ENCODE results near the gene RFC1.
"Not testable (repeated sequence)": the region's sequence is repeated elsewhere in the genome, so short reads cannot be mapped to it uniquely, and the experiment has no call there.

The RFC1 gene

DNA sequence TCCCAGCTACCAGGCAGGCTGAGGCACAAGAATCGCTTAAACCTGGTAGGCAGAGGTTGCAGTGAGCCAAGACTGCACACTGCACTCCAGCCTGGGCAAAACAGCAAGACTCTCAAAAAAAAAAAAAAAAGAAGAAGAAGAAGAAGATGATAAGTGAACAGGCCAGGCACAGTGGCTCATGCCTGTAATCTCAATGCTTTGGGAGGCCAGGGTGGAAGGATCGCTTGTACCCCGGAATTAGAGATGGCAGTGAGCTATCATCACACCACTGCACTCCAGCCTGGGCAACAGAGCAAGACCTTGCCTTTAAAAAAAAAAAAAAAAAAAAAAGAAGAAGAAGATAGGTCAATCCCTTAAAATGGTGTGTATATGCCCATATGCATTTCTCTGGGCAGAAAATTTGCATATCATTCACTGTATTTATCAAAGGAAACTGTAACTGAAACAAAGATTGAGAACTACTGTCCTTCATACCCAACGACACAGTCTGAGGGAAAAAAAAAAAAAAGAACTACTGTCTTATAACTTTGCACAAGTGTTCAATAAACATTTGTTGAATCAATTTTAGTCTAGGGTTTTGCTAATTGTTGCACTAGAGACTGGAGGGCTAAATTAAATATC lies 2.3 kb downstream of the RFC1 start:
- Mint-ChIP-seq H3K27ac (peak overlapping the region; percentile 80), H3K27me3 (no peaks in the 10 kb centered on the region), H3K36me3 (peaks cover 6% of the 10 kb centered on the region), H3K9me3 (no peaks in the 10 kb centered on the region), H3K4me1 (peaks cover 53% of the 10 kb centered on the region), H3K4me3 (peak overlapping the region; percentile 70)

DNA sequence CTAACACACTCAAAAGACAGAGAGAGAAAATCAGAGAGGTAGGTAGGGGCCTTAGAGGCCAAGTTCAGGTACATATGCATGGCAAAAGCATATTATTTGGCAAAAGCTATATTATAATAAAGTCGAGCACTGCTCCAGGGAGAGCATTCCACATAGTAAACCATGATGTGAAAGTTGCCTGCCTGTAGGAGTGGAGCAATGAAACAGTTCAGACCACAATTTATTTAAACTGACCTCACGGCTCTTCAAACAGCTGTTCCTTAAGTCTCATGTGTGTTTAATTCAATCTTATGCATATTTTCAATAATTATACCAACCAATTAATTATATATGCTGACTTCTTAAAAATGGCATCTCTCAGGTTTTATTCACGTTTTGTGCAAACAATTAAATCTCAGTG lies 3.3 kb downstream of the RFC1 start:
- Mint-ChIP-seq H3K27ac (peak overlapping the region; percentile 47), H3K4me3 (peak overlapping the region; percentile 81), H3K27me3 (no peaks in the 10 kb centered on the region), H3K4me1 (peaks cover 58% of the 10 kb centered on the region), H3K36me3 (peaks cover 8% of the 10 kb centered on the region), H3K9me3 (no peaks in the 10 kb centered on the region)

DNA sequence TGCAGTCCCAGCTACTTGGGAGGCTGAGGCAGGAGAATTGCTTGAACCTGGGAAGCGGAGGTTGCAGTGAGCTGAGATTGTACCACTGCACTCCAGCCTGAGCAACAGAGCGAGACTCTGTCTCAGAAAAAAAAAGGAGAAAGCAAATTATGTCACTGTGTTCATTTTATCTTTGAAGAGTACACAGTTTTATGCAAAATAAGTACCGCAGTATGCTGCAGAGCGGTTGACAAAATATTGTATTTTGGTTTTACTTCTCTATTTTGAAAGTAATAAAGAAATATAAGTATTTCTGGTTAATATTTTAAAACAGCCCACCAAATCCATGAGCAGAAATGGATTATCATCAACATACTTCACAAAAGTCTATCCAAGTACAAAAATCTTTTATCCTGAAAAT lies 5.6 kb downstream of the RFC1 start:
- not testable (repeated sequence) for H3K4me3 Mint-ChIP-seq, H3K27ac Mint-ChIP-seq, H3K36me3 Mint-ChIP-seq, H3K27me3 Mint-ChIP-seq, H3K9me3 Mint-ChIP-seq
- peaks cover 63% of the 10 kb centered on the region for H3K4me1 Mint-ChIP-seq

DNA sequence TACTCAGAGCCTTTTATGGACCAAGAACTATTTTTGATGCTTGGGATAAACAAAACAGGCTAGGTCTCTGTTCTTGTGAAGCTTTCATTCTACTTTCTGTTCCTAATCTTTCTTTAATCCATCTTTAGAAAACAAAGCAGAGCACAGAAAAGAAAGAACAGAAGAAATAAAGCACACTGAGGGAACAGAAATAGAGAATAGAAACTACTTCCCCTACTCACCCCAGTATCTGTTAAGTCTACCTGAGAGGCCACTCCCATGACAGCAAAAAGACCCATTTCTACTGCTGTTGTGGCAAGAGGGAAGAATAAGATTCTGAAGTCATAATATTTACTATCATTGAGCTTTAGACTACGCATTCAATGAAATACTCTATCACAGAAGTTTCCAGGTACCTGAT lies 9.2 kb downstream of the RFC1 start:
- Mint-ChIP-seq H3K9me3 (no peaks in the 10 kb centered on the region), H3K27me3 (no peaks in the 10 kb centered on the region), H3K36me3 (peaks cover 9% of the 10 kb centered on the region), H3K4me3 (peak overlapping the region; percentile 44), H3K4me1 (peaks cover 63% of the 10 kb centered on the region), H3K27ac (peak overlapping the region; percentile 86)

DNA sequence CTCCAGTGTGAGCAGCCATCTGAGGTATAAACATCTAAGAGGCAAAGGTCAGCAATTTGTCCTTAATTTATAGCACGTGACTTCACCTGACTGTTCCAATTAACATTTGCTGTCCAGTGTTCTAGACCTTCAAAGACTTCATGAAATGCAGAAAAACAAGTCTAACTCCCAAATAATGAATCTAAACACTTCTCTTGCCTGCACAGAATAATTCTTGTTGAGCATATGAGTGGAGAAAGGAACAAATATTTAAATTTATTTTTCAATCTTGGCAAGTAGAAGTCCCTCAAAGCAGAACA lies 12.0 kb downstream of the RFC1 start:
- peak overlapping the region; percentile 78 for H3K4me3 Mint-ChIP-seq
- H3K36me3 Mint-ChIP-seq = peaks cover 23% of the 10 kb centered on the region
- peaks cover 63% of the 10 kb centered on the region for H3K4me1 Mint-ChIP-seq
- no peaks in the 10 kb centered on the region for H3K9me3 Mint-ChIP-seq
- peak overlapping the region; percentile 96 for H3K27ac Mint-ChIP-seq
- no peaks in the 10 kb centered on the region for H3K27me3 Mint-ChIP-seq

DNA sequence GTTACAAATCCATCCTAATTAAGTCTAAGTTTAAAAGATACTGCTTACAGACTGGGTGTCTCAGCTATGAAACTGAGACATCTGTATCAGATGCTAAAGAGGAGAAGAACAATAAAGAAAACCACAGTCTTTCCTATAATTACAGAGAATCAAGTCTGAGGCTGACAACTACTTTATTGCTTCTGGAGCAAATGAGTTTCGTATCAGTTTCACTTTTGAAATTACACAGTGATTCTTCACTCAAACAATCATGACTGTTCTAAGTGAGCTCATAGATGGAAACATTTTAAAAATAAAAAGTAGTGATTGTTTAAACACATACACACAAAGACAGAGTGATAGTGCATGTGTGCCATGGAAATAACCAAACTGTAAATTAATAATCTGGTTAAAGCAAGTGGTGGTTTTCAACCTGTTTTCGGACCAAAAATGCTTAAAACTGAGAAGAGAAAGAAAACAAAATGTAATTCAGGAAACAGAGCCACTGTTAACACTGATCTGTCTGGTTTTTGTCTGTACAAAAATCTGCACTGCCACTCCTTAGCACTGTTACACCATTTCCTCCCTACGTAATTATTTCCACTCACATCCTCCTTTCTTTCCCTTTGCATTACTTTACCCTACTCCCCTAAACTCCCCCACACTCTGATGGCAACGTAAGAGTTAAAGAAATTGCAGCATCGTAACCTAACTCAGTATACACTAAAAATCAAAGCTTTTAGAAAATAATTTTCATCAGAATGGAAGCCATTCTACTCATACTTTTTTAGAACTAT lies 12.5 kb downstream of the RFC1 start:
- Mint-ChIP-seq H3K27me3 (no peaks in the 10 kb centered on the region), H3K36me3 (peaks cover 23% of the 10 kb centered on the region), H3K4me3 (peak overlapping the region; percentile 78), H3K27ac (peak overlapping the region; percentile 96), H3K9me3 (no peaks in the 10 kb centered on the region), H3K4me1 (peaks cover 63% of the 10 kb centered on the region)

DNA sequence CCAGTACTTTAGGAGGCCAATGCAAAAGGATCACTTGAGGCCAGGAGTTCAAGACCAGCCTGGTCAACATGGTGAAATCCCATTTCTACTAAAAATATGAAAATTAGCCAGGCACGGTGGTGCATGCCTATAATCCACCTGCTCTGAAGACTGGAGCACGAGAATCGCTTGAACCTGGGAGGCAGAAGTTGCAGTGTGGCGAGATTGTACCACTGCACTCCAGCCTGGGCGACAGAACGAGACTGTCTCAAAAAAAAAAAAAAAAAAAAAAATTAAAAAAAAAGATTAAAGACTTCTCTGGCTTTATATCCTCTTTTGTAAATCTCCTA lies 13.0 kb downstream of the RFC1 start:
- not testable (repeated sequence) for H3K27me3 Mint-ChIP-seq, H3K9me3 Mint-ChIP-seq
- Mint-ChIP-seq H3K36me3 (peaks cover 25% of the 10 kb centered on the region), H3K27ac (peak overlapping the region; percentile 96), H3K4me1 (peaks cover 66% of the 10 kb centered on the region), H3K4me3 (peak overlapping the region; percentile 78)

DNA sequence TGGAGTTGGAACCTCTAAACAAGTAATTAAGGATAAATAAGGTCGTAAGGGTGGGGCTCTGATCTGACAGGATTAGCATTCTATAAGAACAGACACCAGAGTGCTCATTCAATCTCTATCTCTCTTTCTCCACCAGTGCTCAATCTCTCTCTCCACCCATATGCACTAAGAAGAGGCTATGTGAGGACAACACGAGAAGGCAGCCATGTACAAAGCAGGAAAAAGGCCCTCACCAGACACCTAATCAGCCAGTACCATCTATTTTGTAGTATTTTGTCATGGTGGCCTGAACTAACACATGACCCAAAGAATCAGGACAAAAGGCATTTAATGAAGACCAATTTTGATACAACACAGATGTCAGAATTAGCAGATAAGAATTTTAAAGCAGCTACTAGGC lies 16.8 kb downstream of the RFC1 start:
- no peaks in the 10 kb centered on the region for H3K9me3 Mint-ChIP-seq
- H3K36me3 Mint-ChIP-seq = peaks cover 30% of the 10 kb centered on the region
- peaks cover 66% of the 10 kb centered on the region for H3K4me1 Mint-ChIP-seq
- no peaks in the 10 kb centered on the region for H3K27me3 Mint-ChIP-seq
- H3K4me3 Mint-ChIP-seq = peak overlapping the region; percentile 50
- H3K27ac Mint-ChIP-seq = peak overlapping the region; percentile 81

DNA sequence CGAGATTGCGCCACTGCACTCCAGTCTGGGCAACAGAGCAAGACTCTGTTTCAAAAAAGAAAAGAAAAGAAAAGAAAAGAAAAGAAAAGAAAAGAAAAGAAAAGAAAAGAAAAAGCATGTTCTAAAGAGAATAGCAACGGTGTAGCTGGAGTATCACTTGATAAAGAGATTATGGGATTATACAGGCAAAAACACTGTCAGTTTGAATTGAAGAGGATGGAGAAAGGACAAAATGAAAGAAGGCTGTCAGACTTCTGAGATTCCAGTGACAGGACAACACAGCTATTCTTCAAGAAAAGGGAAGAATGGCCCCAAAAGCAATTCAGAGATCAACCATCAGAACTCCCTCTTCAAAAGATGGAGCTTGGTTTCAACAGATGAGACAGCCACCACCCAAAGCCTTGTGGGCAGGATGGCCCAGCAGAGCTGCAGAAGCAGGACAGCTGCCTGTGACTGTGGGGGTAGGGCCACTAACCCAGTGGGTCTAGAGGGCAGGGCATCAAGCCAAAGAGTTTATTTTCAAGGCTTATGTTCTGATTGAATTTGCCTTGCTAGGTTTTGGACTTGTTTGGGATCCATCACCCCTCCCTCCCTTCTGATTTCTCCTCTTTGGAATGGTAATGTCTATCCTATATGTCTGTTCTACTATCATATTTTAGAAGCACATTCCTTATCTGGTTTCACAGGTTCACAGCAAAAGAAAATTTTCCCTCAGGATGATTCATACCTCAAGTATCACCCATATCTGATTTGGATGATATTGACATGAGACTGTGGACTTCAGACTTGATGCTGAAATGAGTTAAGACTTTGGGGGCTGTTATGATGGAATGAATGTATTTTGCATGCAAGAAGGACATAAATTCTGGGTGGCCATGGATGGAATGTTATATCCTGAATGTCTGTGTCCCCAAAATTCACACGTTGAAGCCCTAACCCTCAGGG lies 17.5 kb downstream of the RFC1 start:
- peaks cover 28% of the 10 kb centered on the region for H3K36me3 Mint-ChIP-seq
- H3K27ac Mint-ChIP-seq = peak overlapping the region; percentile 87
- peak overlapping the region; percentile 50 for H3K4me3 Mint-ChIP-seq
- no peaks in the 10 kb centered on the region for H3K27me3 Mint-ChIP-seq
- peaks cover 64% of the 10 kb centered on the region for H3K4me1 Mint-ChIP-seq
- H3K9me3 Mint-ChIP-seq = no peaks in the 10 kb centered on the region

DNA sequence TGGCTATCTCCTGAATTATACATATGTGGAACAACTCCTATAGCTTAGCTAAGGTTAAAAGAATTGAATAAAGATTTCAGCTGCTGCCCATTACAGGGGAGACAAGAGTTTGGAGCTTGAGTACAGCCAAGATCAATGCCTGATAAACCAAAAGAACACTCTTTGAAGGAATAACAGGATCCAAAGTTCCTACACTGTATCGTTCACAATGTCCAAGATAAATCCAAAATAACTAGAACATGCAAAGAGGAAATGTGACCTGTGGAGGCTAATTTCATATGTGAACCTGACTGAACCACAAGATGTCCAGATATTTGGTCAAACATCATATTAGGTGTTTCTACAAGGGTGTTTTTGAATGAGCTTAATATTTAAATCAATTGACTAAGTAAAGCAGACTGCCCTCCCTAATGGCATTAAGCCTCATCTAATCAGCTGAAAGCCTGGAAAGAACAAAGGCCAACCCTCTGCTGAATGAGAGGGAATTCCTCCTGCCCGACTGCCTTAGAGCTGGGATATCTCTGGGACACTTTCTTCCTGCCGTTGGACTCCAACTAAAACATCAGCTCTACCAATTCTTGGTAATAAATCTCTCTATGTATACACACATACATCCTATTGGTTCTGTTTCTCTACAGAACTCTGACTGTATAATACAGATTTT lies 19.2 kb downstream of the RFC1 start:
- peak overlapping the region; percentile 90 for H3K27ac Mint-ChIP-seq
- H3K27me3 Mint-ChIP-seq = no peaks in the 10 kb centered on the region
- H3K36me3 Mint-ChIP-seq = peaks cover 40% of the 10 kb centered on the region
- H3K4me1 Mint-ChIP-seq = peaks cover 65% of the 10 kb centered on the region
- no peaks in the 10 kb centered on the region for H3K9me3 Mint-ChIP-seq
- peak overlapping the region; percentile 19 for H3K4me3 Mint-ChIP-seq

DNA sequence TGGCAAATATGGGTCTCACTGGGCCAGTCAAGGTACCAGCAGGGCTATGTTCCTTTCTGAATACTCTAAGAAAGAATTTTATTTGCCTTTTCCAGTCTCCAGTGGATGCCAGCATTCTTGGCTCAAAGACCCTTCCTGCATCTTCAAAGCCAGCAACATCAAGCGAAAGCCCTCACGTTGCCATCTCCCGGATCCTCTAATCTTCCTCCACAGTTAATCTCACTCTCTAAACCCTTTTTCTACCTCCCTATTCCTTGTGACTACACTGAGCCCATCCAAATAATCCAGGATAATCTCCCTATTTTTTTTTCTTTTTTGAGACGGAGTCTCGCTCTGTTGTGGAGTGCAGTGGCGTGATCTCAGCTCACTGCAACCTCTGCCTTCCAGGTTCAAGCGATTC lies 23.4 kb downstream of the RFC1 start:
- peaks cover 33% of the 10 kb centered on the region for H3K36me3 Mint-ChIP-seq
- peaks cover 77% of the 10 kb centered on the region for H3K4me1 Mint-ChIP-seq
- no peak overlapping the region for H3K4me3 Mint-ChIP-seq
- H3K27me3 Mint-ChIP-seq = no peaks in the 10 kb centered on the region
- peak overlapping the region; percentile 82 for H3K27ac Mint-ChIP-seq
- no peaks in the 10 kb centered on the region for H3K9me3 Mint-ChIP-seq

DNA sequence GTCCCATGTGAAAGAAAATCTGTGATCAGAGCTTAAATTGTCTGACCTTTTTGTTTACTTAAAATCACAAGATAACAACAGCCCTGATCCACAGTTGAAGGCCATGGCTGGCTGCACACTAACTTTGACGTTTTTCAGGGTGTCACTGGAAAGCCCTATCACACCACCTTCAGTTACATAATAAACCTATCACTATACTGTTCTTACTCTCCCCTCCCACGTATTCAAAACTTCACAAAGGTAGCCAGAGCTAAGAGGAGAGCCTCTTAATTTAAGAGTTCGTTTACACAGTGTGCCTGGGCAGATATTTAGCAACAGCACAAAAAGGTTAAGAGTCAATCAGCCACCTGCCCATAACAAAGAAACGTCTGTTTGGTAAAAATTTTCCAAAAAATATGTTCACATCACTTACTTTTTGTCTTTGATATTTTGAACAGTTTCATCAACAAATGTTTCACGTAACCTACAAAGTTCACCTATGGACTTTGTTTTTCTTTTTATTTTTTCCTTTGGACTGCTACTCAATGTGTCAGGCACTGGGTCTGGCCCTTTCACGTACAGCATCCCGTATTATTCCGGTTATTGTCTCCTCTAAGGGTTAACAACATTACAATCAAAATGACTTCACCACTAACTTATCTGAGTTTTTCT lies 25.0 kb downstream of the RFC1 start:
- H3K4me1 Mint-ChIP-seq = peaks cover 73% of the 10 kb centered on the region
- H3K9me3 Mint-ChIP-seq = no peaks in the 10 kb centered on the region
- H3K4me3 Mint-ChIP-seq = no peak overlapping the region
- H3K27me3 Mint-ChIP-seq = no peaks in the 10 kb centered on the region
- peaks cover 32% of the 10 kb centered on the region for H3K36me3 Mint-ChIP-seq
- H3K27ac Mint-ChIP-seq = peak overlapping the region; percentile 15

DNA sequence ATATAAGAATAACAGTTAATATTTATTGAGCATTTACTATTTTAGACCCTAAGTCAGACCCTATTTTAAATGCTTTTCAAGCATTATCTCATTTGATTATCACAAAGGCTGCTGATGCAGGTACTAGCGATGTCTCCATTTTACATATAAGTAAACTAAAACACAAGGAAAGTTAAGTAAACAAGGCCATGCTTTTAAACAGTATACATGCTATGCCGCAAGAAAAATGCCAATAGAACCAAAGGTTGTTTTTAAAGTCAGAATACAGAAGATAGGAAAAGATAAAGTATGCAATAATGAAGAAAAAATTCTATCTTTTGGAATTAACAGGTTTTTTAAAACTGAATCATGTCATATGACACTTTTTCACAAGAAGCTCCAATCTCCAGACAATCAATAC lies 26.2 kb downstream of the RFC1 start:
- Mint-ChIP-seq H3K27me3 (no peaks in the 10 kb centered on the region), H3K4me3 (no peak overlapping the region), H3K36me3 (peaks cover 33% of the 10 kb centered on the region), H3K27ac (no peak overlapping the region), H3K9me3 (no peaks in the 10 kb centered on the region), H3K4me1 (peaks cover 76% of the 10 kb centered on the region)

DNA sequence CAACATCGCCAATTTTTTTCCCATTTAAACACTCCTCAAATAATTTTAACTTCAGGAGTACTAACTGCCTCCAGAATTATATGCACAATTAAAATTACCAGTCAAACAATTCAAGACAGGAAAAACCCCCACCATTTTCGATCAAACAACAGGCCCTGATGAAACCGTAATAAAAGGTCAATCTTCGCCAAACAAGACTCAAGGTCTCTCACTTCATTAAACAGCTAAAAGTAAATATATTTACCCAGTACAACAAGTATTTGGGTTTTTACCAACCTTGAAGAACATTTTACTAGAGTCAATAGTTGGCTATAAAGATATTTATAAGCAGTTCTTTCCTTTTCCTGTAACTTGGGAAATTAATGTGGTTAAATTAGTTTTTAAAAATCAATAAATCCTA lies 28.3 kb downstream of the RFC1 start:
- H3K4me1 Mint-ChIP-seq = peaks cover 71% of the 10 kb centered on the region

DNA sequence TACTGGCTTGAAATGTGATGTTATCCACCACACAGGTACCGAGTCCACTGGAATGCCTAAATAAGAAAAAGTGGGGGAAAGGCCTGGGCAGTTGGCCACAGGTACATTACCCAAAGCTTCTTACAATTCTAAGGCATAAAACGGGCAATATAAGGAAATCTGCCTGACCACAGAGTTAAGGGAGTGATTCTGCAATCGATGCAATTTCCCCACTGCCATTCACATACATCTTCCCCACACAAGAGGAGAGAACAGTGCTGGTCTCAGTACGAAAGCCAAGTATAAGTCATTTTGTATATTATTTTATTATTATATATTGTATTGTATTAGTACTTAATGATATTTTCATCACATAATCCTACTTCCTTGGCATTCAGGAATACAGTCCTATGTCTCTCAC lies 30.6 kb downstream of the RFC1 start:
- Mint-ChIP-seq H3K9me3 (no peaks in the 10 kb centered on the region), H3K4me3 (no peak overlapping the region), H3K36me3 (peaks cover 17% of the 10 kb centered on the region), H3K27me3 (no peaks in the 10 kb centered on the region), H3K27ac (peak overlapping the region; percentile 31), H3K4me1 (peaks cover 65% of the 10 kb centered on the region)

More for the DNA sequence above, 28.3 kb downstream of the RFC1 start:
- Mint-ChIP-seq H3K36me3 (peaks cover 28% of the 10 kb centered on the region), H3K9me3 (no peaks in the 10 kb centered on the region), H3K4me3 (no peak overlapping the region), H3K27me3 (no peaks in the 10 kb centered on the region), H3K27ac (no peak overlapping the region)

All from activated naive CD4-positive, alpha-beta T cell treated with anti-CD3 and anti-CD28 coated beads, Interleukin-2, amount 50 U/mL, for 24 hours (primary cell).